HAP-1 (cell line): ENCODE measurements around the gene NLRP8.
"Not testable (repeated sequence)": the region's sequence is repeated elsewhere in the genome, so short reads cannot be mapped to it uniquely, and the experiment has no call there.

Source experiments
- DNase-seq, 2 experiments: peaks; one replicate each; pipeline ENCODE4 v3.0.0-alpha.2; 2016 to 2020; ENCODE audit warnings: low spot score in 2 of 2
- H3K27me3 ChIP-seq: fragments of 250-450 bp; sonication (Bioruptor Pico); 2 replicates; pipeline ENCODE4 v1.5.1; 2020; ENCODE audit warnings: low read depth, mild to moderate bottlenecking, moderate library complexity
- H3K36me3 ChIP-seq: fragments of 250-450 bp; sonication (Bioruptor Pico); replicated peaks from 2 replicates; pipeline ENCODE4 v1.5.1; 2020; ENCODE audit warnings: mild to moderate bottlenecking
- H3K4me1 ChIP-seq: fragments of 250-450 bp; sonication (Bioruptor Pico); 2 replicates; pipeline ENCODE4 v1.5.1; 2020; ENCODE audit warnings: mild to moderate bottlenecking
- H3K4me3 ChIP-seq: fragments of 250-450 bp; sonication (Bioruptor Pico); 2 replicates; pipeline ENCODE4 v1.5.1; 2020; ENCODE audit warnings: mild to moderate bottlenecking, moderate library complexity
- H3K9me3 ChIP-seq: fragments of 250-450 bp; sonication (Bioruptor Pico); 2 replicates; pipeline ENCODE4 v1.5.1; 2020; ENCODE audit warnings: mild to moderate bottlenecking, moderate library complexity
- in situ Hi-C: fragments of 300-500 bp; cut with MboI; formaldehyde crosslinking; loops from 3 replicates; pipeline ENCODE4 v1.14.3; 2020; ENCODE audit warnings: low sequenced_read_pairs, inconsistent platforms, mixed read lengths

NLRP8 gene

GRCh38 chr19:55935206-55935605, 12.4 kb upstream of the NLRP8 start:
- H3K36me3 ChIP-seq = no peaks in the 10 kb centered on the region
- no peaks in the 10 kb centered on the region for H3K9me3 ChIP-seq
- no peaks in the 10 kb centered on the region for H3K27me3 ChIP-seq
- H3K4me3 ChIP-seq = no peak overlapping the region
- H3K4me1 ChIP-seq = no peaks in the 10 kb centered on the region
- no peak for DNase-seq
- in situ Hi-C loops = no loop called here

DNA sequence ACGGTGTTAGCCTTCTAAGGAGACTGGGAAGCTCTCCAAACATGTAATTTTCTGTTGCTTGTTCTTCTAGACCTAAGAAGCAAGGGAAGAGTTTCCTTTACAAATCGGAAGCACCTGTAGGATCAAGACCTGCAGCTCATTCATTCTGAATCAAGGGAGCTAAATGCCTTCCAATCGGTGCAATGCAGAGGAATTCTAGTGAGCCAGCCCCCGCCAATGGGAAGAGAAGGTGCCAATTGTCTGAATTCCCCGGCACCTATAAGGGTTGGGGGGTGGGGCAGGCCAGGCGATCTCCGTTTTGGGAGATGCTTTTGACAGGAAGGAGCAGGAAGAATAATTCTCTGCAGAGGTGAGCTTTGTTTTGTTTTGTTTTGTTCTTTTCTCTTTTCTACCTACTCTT, 8.4 kb upstream of the NLRP8 start:
- no peaks in the 10 kb centered on the region for H3K27me3 ChIP-seq
- no peak overlapping the region for H3K4me3 ChIP-seq
- no peak for DNase-seq
- in situ Hi-C loops = no loop called here
- no peaks in the 10 kb centered on the region for H3K9me3 ChIP-seq
- H3K36me3 ChIP-seq = no peaks in the 10 kb centered on the region
- H3K4me1 ChIP-seq = no peaks in the 10 kb centered on the region

DNA sequence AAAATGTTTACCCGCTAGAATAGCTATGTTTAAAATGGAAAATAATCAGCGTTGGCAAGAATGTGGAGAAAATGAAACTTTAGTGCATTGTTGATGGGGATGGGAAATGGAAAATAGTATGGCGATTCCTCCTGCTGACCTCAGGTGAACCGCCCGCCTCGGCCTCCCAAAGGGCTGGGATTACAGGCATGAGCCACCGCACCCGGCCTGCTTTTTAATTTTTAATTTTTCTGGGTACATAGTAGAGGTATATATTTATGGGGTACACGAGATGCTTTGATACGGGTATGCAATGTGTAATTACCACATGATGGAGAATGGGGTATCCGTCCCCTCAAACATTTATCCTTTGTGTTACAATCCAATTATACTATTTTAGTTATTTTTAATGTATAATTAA, 7.3 kb upstream of the NLRP8 start:
- no peak overlapping the region for H3K4me3 ChIP-seq
- H3K27me3 ChIP-seq = no peaks in the 10 kb centered on the region
- H3K9me3 ChIP-seq = no peaks in the 10 kb centered on the region
- in situ Hi-C loops = no loop called here
- H3K36me3 ChIP-seq = no peaks in the 10 kb centered on the region
- H3K4me1 ChIP-seq = no peaks in the 10 kb centered on the region
- DNase-seq = no peak

DNA sequence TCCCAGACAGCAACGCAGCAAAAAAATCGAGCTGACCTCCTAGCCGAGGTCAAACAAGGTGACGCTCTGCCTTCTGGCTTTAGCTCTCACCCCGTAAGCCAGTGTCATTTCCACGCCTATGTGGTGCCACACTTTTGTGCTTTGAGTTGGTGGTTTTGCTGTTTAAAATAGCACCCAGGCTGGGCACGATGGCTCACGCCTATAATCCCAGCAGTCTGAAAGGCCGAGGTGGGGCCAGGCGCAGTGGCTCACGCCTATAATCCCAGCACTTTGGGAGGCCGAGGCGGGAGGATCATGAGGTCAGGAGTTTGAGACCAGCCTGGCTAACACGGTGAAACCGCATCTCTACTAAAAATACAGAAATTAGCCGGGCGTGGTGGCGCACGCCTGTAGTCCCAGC, 2.9 kb downstream of the NLRP8 start:
- H3K36me3 ChIP-seq, H3K4me3 ChIP-seq, DNase-seq, in situ Hi-C loops, H3K9me3 ChIP-seq, H3K4me1 ChIP-seq, H3K27me3 ChIP-seq: not testable (repeated sequence)

DNA sequence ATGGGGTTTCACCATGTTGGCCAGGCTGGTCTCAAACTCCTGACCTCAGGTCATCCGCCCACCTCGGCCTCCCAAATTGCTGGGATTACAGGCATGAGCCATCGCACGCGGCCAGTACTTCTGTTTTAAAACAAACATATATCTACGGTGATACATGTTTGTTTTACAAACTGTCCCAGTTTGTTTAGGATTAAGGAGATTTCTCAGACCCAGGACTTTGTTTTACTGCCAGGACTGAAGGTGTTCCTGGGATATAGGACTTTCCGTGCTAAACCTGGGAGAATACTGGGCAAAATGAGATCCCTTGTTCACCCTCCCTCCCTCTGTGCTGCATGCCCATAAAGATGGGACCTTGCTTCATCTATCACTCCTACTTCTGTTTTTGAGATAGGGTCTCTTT, 8.8 kb downstream of the NLRP8 start:
- no peaks in the 10 kb centered on the region for H3K27me3 ChIP-seq
- in situ Hi-C loops = no loop called here
- no peaks in the 10 kb centered on the region for H3K4me1 ChIP-seq
- peaks cover 2% of the 10 kb centered on the region; the same call in 1 of the 2 replicates for H3K9me3 ChIP-seq
- no peak for DNase-seq
- no peak overlapping the region for H3K4me3 ChIP-seq
- H3K36me3 ChIP-seq = no peaks in the 10 kb centered on the region

- in situ Hi-C loops = no loop called here
- Histone ChIP-seq H3K4me1 (no peaks in the 10 kb centered on the region), H3K4me3 (no peak overlapping the region), H3K36me3 (no peaks in the 10 kb centered on the region), H3K27me3 (no peaks in the 10 kb centered on the region), H3K9me3 (no peaks in the 10 kb centered on the region; the same call in 1 of the 2 replicates)
- DNase-seq = no peak
Observed at GRCh38 chr19:55958356-55958755, 10.7 kb downstream of the NLRP8 start.

- Histone ChIP-seq H3K36me3 (no peaks in the 10 kb centered on the region), H3K9me3 (no peaks in the 10 kb centered on the region; the same call in 1 of the 2 replicates), H3K27me3 (no peaks in the 10 kb centered on the region), H3K4me3 (no peak overlapping the region), H3K4me1 (no peaks in the 10 kb centered on the region)
- DNase-seq = no peak
- in situ Hi-C loops = no loop called here
Observed at GRCh38 chr19:55959996-55960675, 12.5 kb downstream of the NLRP8 start.

- H3K36me3 ChIP-seq = no peaks in the 10 kb centered on the region
- no peak for DNase-seq
Observed at GRCh38 chr19:55962186-55962585, 14.6 kb downstream of the NLRP8 start.

GRCh38 chr19:55973982-55974381, 26.4 kb downstream of the NLRP8 start:
- DNase-seq = no peak
- no peaks in the 10 kb centered on the region for H3K36me3 ChIP-seq
- no peaks in the 10 kb centered on the region for H3K4me1 ChIP-seq
- in situ Hi-C loops = no loop called here
- no peaks in the 10 kb centered on the region for H3K9me3 ChIP-seq
- no peak overlapping the region for H3K4me3 ChIP-seq
- H3K27me3 ChIP-seq = no peaks in the 10 kb centered on the region

More at GRCh38 chr19:55962186-55962585, 14.6 kb downstream of the NLRP8 start:
- in situ Hi-C loops = no loop called here
- Histone ChIP-seq H3K9me3 (no peaks in the 10 kb centered on the region), H3K4me1 (no peaks in the 10 kb centered on the region), H3K4me3 (no peak overlapping the region), H3K27me3 (no peaks in the 10 kb centered on the region)

DNA sequence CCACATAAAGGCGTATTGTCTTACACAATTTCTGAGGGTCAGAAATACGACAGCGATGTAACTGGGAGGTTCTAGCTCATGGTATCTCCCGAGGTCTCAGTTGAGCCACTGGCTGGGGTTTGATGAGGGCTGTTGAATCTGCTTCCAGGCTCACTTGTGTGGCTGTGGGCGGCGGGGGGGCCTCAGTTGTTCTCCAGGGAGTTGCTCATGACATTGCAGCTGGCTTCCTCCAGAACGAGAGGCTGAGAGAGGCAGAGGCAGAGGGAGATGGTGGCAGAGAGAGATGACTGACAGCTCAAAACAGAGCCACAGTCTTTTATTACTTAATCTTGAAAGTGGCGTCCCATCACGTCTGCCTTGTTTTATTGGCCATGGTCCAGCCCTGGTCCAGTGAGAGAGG, 32.8 kb downstream of the NLRP8 start:
- H3K27me3 ChIP-seq = no peaks in the 10 kb centered on the region
- no peaks in the 10 kb centered on the region for H3K9me3 ChIP-seq
- H3K36me3 ChIP-seq = no peaks in the 10 kb centered on the region
- no peaks in the 10 kb centered on the region for H3K4me1 ChIP-seq
- DNase-seq = no peak
- in situ Hi-C loops = no loop called here
- no peak overlapping the region for H3K4me3 ChIP-seq

DNA sequence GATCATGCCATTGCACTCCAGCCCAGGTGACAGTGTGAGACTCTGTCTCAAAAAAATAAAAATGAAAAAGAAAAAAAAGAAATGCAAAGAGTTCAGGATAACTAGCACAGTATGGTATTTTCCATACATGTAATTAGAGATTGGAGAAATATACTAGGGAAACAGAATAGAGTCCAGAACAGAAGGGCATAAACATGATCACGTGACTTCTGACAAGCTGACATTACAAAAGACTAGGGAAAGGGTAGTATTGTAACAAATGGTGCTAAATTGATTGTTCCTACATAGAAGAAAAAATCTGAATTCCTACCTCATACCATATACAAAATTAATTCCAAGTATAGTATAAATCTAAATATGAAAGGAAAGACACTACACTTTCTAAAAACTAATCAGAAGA, 37.6 kb downstream of the NLRP8 start:
- H3K27me3 ChIP-seq = no peaks in the 10 kb centered on the region
- in situ Hi-C loops = no loop called here

DNA sequence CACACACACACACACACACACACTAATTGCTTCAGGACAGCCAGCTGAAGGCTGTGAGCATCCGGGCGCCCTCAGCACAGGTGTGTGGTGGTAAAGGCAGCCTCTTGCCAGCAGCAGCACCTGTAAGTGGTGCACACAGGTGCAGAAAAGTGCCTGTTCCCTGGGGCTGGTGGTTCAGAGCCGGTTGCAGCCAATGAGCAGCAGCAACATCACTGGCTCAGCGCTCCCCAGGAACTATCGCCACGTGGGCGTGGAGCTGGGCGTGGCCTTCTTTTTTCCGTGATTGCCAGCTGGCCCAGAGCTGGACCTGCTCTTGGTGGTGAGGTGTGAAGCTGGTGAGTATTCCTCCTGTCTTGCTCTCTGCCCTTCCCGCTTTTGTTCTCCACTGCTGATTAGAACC, 38.9 kb downstream of the NLRP8 start, which contains the start of gene NLRP5:
Gene NLRP5, plus strand, starts transcription at position 289 of the 400 bp plus-strand sequence.
- DNase-seq = no peak
- H3K4me3 ChIP-seq = no peak within 1 kb of the TSS
- no peaks in the 10 kb centered on the region for H3K36me3 ChIP-seq
- in situ Hi-C loops = no loop called here
- H3K27me3 ChIP-seq = no peaks in the 10 kb centered on the region
- no peaks in the 10 kb centered on the region for H3K4me1 ChIP-seq
- H3K9me3 ChIP-seq = no peaks in the 10 kb centered on the region

More for the DNA sequence above, 37.6 kb downstream of the NLRP8 start:
- no peaks in the 10 kb centered on the region for H3K9me3 ChIP-seq
- no peaks in the 10 kb centered on the region for H3K4me1 ChIP-seq
- H3K36me3 ChIP-seq = no peaks in the 10 kb centered on the region
- H3K4me3 ChIP-seq = no peak overlapping the region
- no peak for DNase-seq

GRCh38 chr19:55990831-55991230, 43.2 kb downstream of the NLRP8 start:
- in situ Hi-C loops = no loop called here
- Histone ChIP-seq H3K36me3 (no peaks in the 10 kb centered on the region), H3K4me1 (no peaks in the 10 kb centered on the region), H3K9me3 (no peaks in the 10 kb centered on the region), H3K27me3 (no peaks in the 10 kb centered on the region), H3K4me3 (no peak overlapping the region)
- no peak for DNase-seq

DNA sequence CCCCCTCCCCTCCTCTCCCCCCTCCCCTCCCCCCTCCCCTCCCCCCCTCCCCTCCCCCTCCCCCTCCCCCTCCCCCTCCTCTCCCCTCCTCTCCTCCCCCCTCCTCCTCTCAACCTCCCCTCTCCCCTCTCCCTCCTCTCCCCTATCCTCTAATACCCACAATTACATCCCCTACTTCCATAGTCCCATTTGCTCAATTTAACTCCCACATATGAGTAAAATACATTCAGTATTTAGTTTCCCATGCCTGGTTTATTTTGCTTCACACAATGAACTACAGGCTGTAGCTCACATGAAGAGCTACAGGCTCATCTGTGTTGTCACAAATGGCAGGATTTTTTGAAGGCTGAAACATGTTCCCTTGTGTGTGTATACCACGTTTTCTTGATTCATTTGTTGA, 45.9 kb downstream of the NLRP8 start:
- in situ Hi-C loops = no loop called here
- H3K9me3 ChIP-seq = no peaks in the 10 kb centered on the region
- H3K36me3 ChIP-seq = no peaks in the 10 kb centered on the region
- H3K27me3 ChIP-seq = no peaks in the 10 kb centered on the region
- no peak for DNase-seq
- no peak overlapping the region for H3K4me3 ChIP-seq
- no peaks in the 10 kb centered on the region for H3K4me1 ChIP-seq

GRCh38 chr19:56014765-56015164, 67.1 kb downstream of the NLRP8 start:
- in situ Hi-C loops = no loop called here
- H3K4me1 ChIP-seq = no peaks in the 10 kb centered on the region

More at GRCh38 chr19:56014765-56015164, 67.1 kb downstream of the NLRP8 start:
- H3K27me3 ChIP-seq = no peaks in the 10 kb centered on the region
- no peak for DNase-seq
- H3K9me3 ChIP-seq = no peaks in the 10 kb centered on the region
- H3K36me3 ChIP-seq = no peaks in the 10 kb centered on the region
- H3K4me3 ChIP-seq = no peak overlapping the region
